ENCODE results near the gene MICAL3. TPM values are rescaled to one million over a fixed set of nuclear protein-coding genes. Genes with fewer than 3 reads are reported as not detected.

The MICAL3 gene
- total RNA-seq, 1 experiment from 2014 or later: 23.7 TPM

DNA sequence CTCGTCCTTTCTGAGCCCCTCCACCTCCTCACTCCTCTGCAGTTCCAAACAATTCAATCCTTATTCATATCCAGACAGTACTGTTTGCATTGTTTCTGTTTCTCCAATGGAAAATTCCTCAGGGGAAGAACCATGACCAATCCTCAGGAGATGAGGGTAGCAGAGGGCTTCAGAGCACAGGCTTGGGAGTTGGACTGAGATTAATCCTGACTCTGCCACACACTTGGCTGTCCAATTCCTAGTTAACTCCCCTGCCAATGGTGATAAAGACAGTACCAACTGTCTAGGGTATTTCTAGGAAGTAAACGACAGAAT, 58.0 kb downstream of the MICAL3 start:
- ATAC-seq: no peak
- CTCF ChIA-PET: no interaction called here
- no peak overlapping the region for H3K4me3 ChIP-seq (ENCODE audit: low read length)
- H3K4me1 ChIP-seq (ENCODE audit: insufficient read depth, low read length): peaks cover 10% of the 10 kb centered on the region
- intact Hi-C loops (cut with micrococcal nuclease): no loop called here
- no peak for DNase-seq
- POLR2A ChIA-PET (ENCODE audit: unreplicated experiment): no interaction called here
- no peak overlapping the region for H2AFZ ChIP-seq (ENCODE audit: low read length)
- H3K79me2 ChIP-seq (ENCODE audit: low read length): peaks cover 98% of the 10 kb centered on the region
- no peaks in the 10 kb centered on the region for H3K9me3 ChIP-seq (ENCODE audit: low read length)
- BruUV-seq (replicated peaks): no TSS peak
- no peaks in the 10 kb centered on the region; the same call in 1 of the 2 replicates for H3K36me3 ChIP-seq (ENCODE audit: low read depth, low read length)
- H3K4me2 ChIP-seq (ENCODE audit: low read length): no peak overlapping the region
- H3K9ac ChIP-seq (ENCODE audit: low read length): no peak overlapping the region
- no peaks in the 10 kb centered on the region for H3K9me2 ChIP-seq (replicated peaks; ENCODE audit: low read length)
- TF ChIP-seq EZH2 (IDR thresholded peaks at IDR 0.05; ENCODE audit: low read length, unreplicated experiment) (no peak), EZH2phosphoT487 (IDR thresholded peaks at IDR 0.05; ENCODE audit: borderline replicate concordance, low read length) (no peak)
- no peaks in the 10 kb centered on the region for H3F3A ChIP-seq (ENCODE audit: low read length, unreplicated experiment)
- no peak overlapping the region for H3K27ac ChIP-seq (ENCODE audit: low read length)
- H3K27me3 ChIP-seq (ENCODE audit: low read length): no peaks in the 10 kb centered on the region
- 0 out of 2 replicates have a peak, but pooled peaks cover under 1% of the 10 kb centered on the region for H4K20me1 ChIP-seq (ENCODE audit: low read length)

DNA sequence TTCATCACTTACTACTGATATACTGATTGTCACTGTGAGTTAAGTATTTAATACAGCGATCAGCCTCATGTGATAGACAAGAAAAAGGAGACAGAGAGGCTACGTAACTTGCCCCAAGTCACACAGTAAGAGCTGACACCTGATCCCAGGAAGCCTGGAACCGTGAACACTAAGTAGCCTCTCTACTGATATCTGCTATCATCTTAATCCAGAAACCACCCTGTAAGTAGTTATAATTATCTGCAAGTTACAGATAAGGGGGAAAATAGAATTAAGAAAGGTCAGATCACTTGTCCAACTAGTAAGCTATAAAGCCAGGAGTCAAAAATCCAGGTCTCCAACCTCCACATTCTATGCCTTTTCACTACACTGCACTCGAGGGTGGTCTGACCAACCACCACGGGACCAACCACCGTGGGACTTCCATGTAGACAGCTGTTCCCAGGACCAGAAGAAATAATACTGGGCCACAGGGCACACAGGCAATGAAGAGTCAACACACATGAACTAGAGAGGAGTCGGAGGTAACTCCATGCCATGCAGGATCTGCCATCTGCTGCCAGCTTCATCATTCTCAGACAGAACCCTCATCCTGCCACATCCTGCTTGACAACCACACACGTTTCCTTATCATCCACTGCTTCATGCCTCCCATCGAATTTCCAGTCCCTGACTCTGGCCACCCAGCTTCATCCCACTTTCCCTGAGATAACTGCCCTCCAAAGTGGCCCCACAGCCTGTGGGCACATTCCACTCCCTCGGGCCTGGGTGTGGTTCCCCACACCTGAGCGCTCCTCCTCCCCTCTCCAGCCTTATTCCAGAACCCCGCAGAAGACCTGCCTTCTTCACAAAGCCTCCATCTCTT, 58.6 kb downstream of the MICAL3 start:
- H3K9me2 ChIP-seq (replicated peaks; ENCODE audit: low read length): no peaks in the 10 kb centered on the region
- H2AFZ ChIP-seq (ENCODE audit: low read length): no peak overlapping the region
- intact Hi-C loops (cut with micrococcal nuclease): no loop called here
- DNase-seq (no peak), ATAC-seq (no peak)
- no peaks in the 10 kb centered on the region for H4K20me1 ChIP-seq (ENCODE audit: low read length)
- H3K9me3 ChIP-seq (ENCODE audit: low read length): no peaks in the 10 kb centered on the region
- peaks cover 96% of the 10 kb centered on the region for H3K79me2 ChIP-seq (ENCODE audit: low read length)
- ChIA-PET CTCF (no interaction called here), POLR2A (ENCODE audit: unreplicated experiment) (no interaction called here)
- H3K4me3 ChIP-seq (ENCODE audit: low read length): no peak overlapping the region
- no peak overlapping the region for H3K4me2 ChIP-seq (ENCODE audit: low read length)
- no TSS peak for BruUV-seq (replicated peaks)
- no peaks in the 10 kb centered on the region for H3K27me3 ChIP-seq (ENCODE audit: low read length)
- no peaks in the 10 kb centered on the region; the same call in 1 of the 2 replicates for H3K36me3 ChIP-seq (ENCODE audit: low read depth, low read length)
- TF ChIP-seq EZH2 (IDR thresholded peaks at IDR 0.05; ENCODE audit: low read length, unreplicated experiment): no peak
- no peak for TF ChIP-seq EZH2phosphoT487 (IDR thresholded peaks at IDR 0.05; ENCODE audit: borderline replicate concordance, low read length)
- TF ChIP-seq, protein P1, sequence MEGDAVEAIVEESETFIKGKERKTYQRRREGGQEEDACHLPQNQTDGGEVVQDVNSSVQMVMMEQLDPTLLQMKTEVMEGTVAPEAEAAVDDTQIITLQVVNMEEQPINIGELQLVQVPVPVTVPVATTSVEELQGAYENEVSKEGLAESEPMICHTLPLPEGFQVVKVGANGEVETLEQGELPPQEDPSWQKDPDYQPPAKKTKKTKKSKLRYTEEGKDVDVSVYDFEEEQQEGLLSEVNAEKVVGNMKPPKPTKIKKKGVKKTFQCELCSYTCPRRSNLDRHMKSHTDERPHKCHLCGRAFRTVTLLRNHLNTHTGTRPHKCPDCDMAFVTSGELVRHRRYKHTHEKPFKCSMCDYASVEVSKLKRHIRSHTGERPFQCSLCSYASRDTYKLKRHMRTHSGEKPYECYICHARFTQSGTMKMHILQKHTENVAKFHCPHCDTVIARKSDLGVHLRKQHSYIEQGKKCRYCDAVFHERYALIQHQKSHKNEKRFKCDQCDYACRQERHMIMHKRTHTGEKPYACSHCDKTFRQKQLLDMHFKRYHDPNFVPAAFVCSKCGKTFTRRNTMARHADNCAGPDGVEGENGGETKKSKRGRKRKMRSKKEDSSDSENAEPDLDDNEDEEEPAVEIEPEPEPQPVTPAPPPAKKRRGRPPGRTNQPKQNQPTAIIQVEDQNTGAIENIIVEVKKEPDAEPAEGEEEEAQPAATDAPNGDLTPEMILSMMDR (conservative IDR thresholded peaks at IDR 0.05; ENCODE audit: low read depth, low read length): no peak
- no peaks in the 10 kb centered on the region for H3F3A ChIP-seq (ENCODE audit: low read length, unreplicated experiment)
- H3K27ac ChIP-seq (ENCODE audit: low read length): no peak overlapping the region
- H3K9ac ChIP-seq (ENCODE audit: low read length): no peak overlapping the region
- H3K4me1 ChIP-seq (ENCODE audit: insufficient read depth, low read length): peaks cover 10% of the 10 kb centered on the region; the same call in 1 of the 2 replicates

DNA sequence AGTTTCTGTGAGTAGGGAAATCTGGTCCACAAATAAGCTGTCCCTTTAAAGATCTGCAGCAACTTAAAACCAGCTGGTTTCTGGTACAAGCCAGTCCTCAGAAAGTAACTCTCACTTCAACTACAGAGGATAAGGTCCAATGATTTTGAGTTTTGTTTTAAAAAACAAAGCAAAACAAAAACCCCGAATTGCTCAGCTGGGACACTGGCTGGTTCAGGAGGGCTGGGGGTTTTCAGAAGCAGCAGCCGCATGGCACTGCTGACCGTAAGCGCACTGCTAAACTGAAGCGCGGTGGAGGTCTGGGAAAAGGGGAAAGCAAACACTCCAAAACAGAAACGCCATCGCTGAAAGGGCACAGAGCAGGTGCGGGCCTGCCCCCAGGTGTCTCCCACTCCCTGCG, 59.7 kb downstream of the MICAL3 start:
- H3K27ac ChIP-seq (ENCODE audit: low read length): no peak overlapping the region
- BruUV-seq (replicated peaks): no TSS peak
- intact Hi-C loops (cut with micrococcal nuclease): no loop called here
- TF ChIP-seq EZH2 (IDR thresholded peaks at IDR 0.05; ENCODE audit: low read length, unreplicated experiment) (no peak), EZH2phosphoT487 (IDR thresholded peaks at IDR 0.05; ENCODE audit: borderline replicate concordance, low read length) (no peak)
- TF ChIP-seq, protein P1 (conservative IDR thresholded peaks at IDR 0.05; ENCODE audit: low read depth, low read length): no peak
- 0 out of 2 replicates have a peak, but pooled peaks cover under 1% of the 10 kb centered on the region for H3K4me1 ChIP-seq (ENCODE audit: insufficient read depth, low read length)
- CTCF ChIA-PET: no interaction called here
- no peak overlapping the region for H3K9ac ChIP-seq (ENCODE audit: low read length)
- no peaks in the 10 kb centered on the region; the same call in 1 of the 2 replicates for H3K36me3 ChIP-seq (ENCODE audit: low read depth, low read length)
- no peak overlapping the region for H3K4me2 ChIP-seq (ENCODE audit: low read length)
- H3K4me3 ChIP-seq (ENCODE audit: low read length): no peak overlapping the region
- ATAC-seq (no peak), DNase-seq (no peak)
- POLR2A ChIA-PET (ENCODE audit: unreplicated experiment): no interaction called here
- H4K20me1 ChIP-seq (ENCODE audit: low read length): no peaks in the 10 kb centered on the region
- peaks cover 96% of the 10 kb centered on the region for H3K79me2 ChIP-seq (ENCODE audit: low read length)
- H3K27me3 ChIP-seq (ENCODE audit: low read length): no peaks in the 10 kb centered on the region
- H3K9me3 ChIP-seq (ENCODE audit: low read length): no peaks in the 10 kb centered on the region
- no peaks in the 10 kb centered on the region for H3F3A ChIP-seq (ENCODE audit: low read length, unreplicated experiment)
- no peak overlapping the region for H2AFZ ChIP-seq (ENCODE audit: low read length)
- no peaks in the 10 kb centered on the region for H3K9me2 ChIP-seq (replicated peaks; ENCODE audit: low read length)
